Colonic mucosa (tissue), 4 donors: ENCODE results near the gene NGF. TPM values are rescaled to one million over a fixed set of nuclear protein-coding genes. Genes with fewer than 3 reads are reported as not detected.

Experiments
- DNase-seq: peaks from one replicate; pipeline ENCODE4 v3.0.0-alpha.2; 2020
- H3K27ac ChIP-seq: fragments of 200-600 bp; one replicate; pipeline ENCODE4 v1.8.0; 2021
- H3K27me3 ChIP-seq: fragments of 200-600 bp; one replicate; pipeline ENCODE4 v1.8.0; 2021
- H3K36me3 ChIP-seq: fragments of 200-600 bp; one replicate; pipeline ENCODE4 v1.8.0; 2021
- H3K4me1 ChIP-seq: fragments of 200-600 bp; one replicate; pipeline ENCODE4 v1.8.0; 2021; ENCODE audit warnings: mild to moderate bottlenecking
- H3K4me3 ChIP-seq: fragments of 200-600 bp; one replicate; pipeline ENCODE4 v1.8.0; 2021
- H3K9ac ChIP-seq, 2 donors: one replicate each; pipeline ENCODE4 v1.7.0; 2013; ENCODE audit warnings: control low read depth in 2 of 2, low read depth in 2 of 2, low read length in 2 of 2
- H3K9me3 ChIP-seq: fragments of 200-600 bp; one replicate; pipeline ENCODE4 v1.8.0; 2021
- CTCF ChIP-seq: fragments of 200-600 bp; IDR thresholded peaks from one replicate; pipeline ENCODE4 v1.8.0; 2022; ENCODE audit warnings: antibody characterized with exemption, mild to moderate bottlenecking
- intact Hi-C: fragments of 100-400 bp; cut with DNase I; formaldehyde crosslinking; loops from one replicate; pipeline ENCODE4 v1.14.1; 2022
- total RNA-seq, 2 donors: library from RNA; stranded (reverse); fragmentation: NEBNext Ultra II Directional in 1 of 2; extraction: Animal tissue kit (Norgen Biotek cat#: 25700) in 1 of 2; gene quantifications; one replicate each; pipeline ENCODE4 v1.2.1, GENCODE V29; 2021
- donor health status: healthy.
- donor health status: DM: no; HTN: no; CAD: no.
- donor health status: DM: no; HTN: no; CAD: no.

NGF gene
- total RNA-seq, 2 donors from 2014 or later, result 0.64 TPM; not detected in 1

- H3K27me3 ChIP-seq, result no peaks in the 10 kb centered on the region
- H3K9me3 ChIP-seq, result no peaks in the 10 kb centered on the region
- TF ChIP-seq CTCF, result no peak
- no peak overlapping the region for H3K9ac ChIP-seq
- intact Hi-C loops, result no loop called here
- no peaks in the 10 kb centered on the region for H3K36me3 ChIP-seq
- DNase-seq, result no peak
- H3K4me1 ChIP-seq, result no peaks in the 10 kb centered on the region
- H3K27ac ChIP-seq, result no peak overlapping the region
- no peak overlapping the region for H3K4me3 ChIP-seq
Measured at GRCh38 chr1:115356356-115356755, 18.3 kb upstream of the NGF start.

- Histone ChIP-seq H3K27ac (no peak overlapping the region), H3K4me3 (no peak overlapping the region), H3K27me3 (no peaks in the 10 kb centered on the region), H3K4me1 (no peaks in the 10 kb centered on the region), H3K9ac (no peak overlapping the region), H3K36me3 (no peaks in the 10 kb centered on the region), H3K9me3 (no peaks in the 10 kb centered on the region)
- DNase-seq, result no peak
- intact Hi-C loops, result no loop called here
- no peak for TF ChIP-seq CTCF
Measured at GRCh38 chr1:115355069-115355468, 17.0 kb upstream of the NGF start.

GRCh38 chr1:115351143-115351542 lies 13.1 kb upstream of the NGF start:
- no peaks in the 10 kb centered on the region for H3K36me3 ChIP-seq

GRCh38 chr1:115348636-115349035 lies 10.6 kb upstream of the NGF start:
- Histone ChIP-seq H3K36me3 (no peaks in the 10 kb centered on the region), H3K9ac (no peak overlapping the region), H3K9me3 (no peaks in the 10 kb centered on the region), H3K4me3 (no peak overlapping the region), H3K27ac (no peak overlapping the region), H3K4me1 (no peaks in the 10 kb centered on the region), H3K27me3 (no peaks in the 10 kb centered on the region)
- no peak for TF ChIP-seq CTCF
- intact Hi-C loops, result no loop called here
- DNase-seq, result no peak

More at GRCh38 chr1:115351143-115351542, 13.1 kb upstream of the NGF start:
- H3K4me1 ChIP-seq, result no peaks in the 10 kb centered on the region
- DNase-seq, result no peak
- intact Hi-C loops, result no loop called here
- no peak overlapping the region for H3K4me3 ChIP-seq
- H3K9me3 ChIP-seq, result no peaks in the 10 kb centered on the region
- TF ChIP-seq CTCF, result no peak
- H3K9ac ChIP-seq, result no peak overlapping the region
- no peak overlapping the region for H3K27ac ChIP-seq
- H3K27me3 ChIP-seq, result no peaks in the 10 kb centered on the region

- Histone ChIP-seq H3K36me3 (no peaks in the 10 kb centered on the region), H3K4me1 (no peaks in the 10 kb centered on the region), H3K9ac (no peak overlapping the region), H3K27ac (no peak overlapping the region), H3K27me3 (no peaks in the 10 kb centered on the region), H3K4me3 (no peak overlapping the region), H3K9me3 (no peaks in the 10 kb centered on the region)
- TF ChIP-seq CTCF, result no peak
- no peak for DNase-seq
- intact Hi-C loops, result no loop called here
Measured at GRCh38 chr1:115347282-115347681, 9.2 kb upstream of the NGF start.
